Measurements from ENCODE around the gene HHIPL2.
"Not testable (repeated sequence)": the region's sequence is repeated elsewhere in the genome, so short reads cannot be mapped to it uniquely, and the experiment has no call there.

HHIPL2 gene

DNA sequence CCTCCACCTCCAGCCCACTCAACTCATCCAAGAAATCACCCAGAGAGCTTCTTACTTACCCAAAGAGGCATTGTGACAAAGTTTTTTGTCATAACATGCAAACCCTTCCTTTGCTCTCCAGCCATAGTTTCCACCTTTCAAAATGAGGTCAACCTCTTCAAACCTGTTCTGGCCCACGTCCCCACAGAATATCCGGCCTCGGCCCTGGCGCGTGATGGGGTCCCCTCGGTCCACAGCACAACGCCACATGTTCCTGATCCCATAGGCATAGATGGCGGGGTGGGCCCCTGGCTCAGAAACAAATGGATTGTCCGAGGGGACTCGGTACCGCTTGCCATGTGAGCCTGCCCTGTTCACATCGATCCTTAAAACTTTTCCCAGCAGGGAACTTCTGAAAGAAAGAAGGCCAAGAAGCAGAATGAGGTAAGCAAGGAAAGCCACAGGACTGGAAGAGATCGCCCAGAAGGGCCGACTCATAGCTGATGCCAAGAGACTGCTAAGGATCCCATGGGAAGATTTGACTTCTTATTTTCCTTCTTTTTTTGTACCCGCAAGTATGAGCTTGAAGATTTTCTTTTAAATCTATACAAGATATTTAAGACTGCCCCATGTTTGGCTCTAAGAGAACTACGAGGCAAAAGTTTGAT is 7.8 kb downstream of the HHIPL2 start:
- DNase-seq, result no peak

DNA sequence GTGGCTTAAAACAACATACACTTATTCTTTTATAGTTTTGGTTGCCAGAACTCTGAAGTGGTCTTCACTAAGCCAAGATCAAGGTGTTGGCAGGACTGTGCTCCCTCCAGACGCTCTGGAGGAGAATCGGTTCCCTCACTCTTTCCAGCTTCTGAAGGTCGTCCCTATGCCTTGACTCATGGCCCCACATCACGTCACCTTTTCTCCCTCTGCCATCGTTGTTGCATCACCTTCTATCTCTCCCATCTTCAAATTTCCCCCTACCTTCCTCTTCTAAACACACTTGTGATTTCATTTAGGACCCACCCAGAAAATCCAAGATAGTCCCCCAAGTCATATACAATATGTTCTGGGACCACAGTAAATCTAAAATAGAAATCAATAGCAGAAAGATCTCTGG is 12.4 kb downstream of the HHIPL2 start:
- DNase-seq, result no peak

DNA sequence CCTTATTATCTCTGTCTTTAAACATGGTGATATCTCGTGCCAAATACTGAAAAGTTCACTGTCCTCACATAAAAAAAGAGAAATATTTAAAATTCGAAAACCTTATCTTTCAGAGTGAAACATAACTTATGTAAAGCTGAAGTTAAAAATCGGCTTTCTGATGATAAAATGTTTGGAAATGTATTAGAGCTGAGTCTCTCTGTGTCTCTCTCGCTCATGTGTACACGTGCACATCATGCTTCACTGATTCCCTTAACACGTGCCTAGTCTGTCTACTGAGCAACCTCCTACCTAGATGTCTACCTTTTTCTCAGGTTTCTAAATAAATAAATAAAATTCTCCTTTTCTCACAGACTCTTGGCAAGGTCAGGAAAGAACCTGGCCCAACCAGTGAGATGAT is 17.1 kb downstream of the HHIPL2 start:
- DNase-seq, result no peak

- DNase-seq, result no peak
Observed at GRCh38 chr1:222529916-222530315, 18.0 kb downstream of the HHIPL2 start.

DNA sequence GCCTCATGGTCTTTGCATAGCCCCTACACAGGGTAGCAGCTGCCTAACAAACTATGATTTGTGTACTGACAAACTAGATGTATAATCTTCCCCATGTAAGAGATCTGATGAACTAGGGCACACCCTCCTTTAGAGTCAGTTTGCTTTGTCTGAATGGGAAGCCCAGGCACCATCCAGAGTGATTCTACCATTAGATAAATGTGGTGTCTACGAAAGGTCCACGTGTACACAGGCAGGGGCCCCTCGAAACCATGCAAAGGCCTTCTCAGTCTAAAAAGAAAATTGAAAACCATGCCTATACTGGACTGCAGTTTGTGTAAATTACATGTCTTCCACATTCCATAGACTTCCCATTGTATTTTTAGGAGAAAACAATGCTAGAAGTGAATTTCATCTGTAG is 18.7 kb downstream of the HHIPL2 start:
- DNase-seq, result no peak

GRCh38 chr1:222525951-222526350 is 22.0 kb downstream of the HHIPL2 start:
- no peak for DNase-seq

DNA sequence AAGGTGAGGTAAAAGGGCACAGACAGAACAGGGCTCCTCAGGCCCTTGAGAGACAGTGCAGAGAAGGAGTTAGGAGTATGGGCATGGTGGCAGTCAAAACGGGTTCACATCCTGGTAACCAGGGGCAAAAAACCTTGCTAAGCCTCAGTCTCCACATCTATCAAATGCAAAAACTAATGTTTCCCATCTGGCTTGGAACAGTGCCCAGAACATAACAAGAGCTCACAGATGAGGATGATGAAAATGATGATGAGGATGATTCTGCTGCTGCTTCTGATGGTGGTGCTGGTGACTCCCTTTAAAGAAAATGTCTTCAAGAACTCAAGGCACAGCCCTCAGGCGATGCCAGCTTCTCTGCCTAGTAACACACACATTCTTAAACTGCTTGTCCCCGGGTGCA is 24.1 kb downstream of the HHIPL2 start:
- DNase-seq, result no peak

DNA sequence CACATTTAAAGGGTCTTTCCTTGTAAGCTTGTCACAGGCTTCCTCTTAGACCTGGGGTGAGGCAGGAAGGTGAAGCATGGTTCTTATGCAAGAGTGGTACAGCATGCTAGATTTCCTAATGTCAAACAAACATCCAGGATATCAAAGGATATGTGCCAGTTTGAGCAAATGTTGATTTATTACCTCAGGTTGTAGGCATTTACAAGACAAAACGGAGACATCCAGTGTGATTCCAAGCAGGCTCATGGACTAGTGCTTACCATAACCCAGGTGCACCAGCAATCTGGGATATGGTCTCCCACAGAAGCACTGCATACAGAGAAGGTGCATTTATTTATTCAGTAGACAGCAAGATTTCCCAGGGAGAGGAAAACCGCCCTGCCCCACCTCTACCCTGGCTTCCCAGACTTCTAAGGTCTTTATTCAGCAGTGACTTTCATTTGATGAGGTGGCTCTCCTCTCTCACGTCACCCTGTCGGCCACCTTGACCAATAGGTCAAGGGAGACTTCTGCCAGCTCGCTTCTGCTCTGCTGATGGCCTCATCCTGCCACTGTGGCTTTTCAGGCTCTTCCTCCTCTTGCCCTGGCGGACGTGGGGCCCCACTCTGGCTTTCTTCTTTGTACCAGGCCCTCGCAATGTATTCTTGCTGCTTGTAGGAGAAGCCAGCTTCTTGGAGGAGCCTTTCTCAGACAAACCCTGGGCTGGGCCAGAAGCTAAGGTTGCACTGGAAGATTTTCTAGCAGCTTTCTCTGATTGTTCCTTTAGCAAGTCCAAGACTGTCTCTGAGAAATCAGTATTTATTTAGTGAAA is 25.6 kb downstream of the HHIPL2 start:
- no peak for DNase-seq

DNA sequence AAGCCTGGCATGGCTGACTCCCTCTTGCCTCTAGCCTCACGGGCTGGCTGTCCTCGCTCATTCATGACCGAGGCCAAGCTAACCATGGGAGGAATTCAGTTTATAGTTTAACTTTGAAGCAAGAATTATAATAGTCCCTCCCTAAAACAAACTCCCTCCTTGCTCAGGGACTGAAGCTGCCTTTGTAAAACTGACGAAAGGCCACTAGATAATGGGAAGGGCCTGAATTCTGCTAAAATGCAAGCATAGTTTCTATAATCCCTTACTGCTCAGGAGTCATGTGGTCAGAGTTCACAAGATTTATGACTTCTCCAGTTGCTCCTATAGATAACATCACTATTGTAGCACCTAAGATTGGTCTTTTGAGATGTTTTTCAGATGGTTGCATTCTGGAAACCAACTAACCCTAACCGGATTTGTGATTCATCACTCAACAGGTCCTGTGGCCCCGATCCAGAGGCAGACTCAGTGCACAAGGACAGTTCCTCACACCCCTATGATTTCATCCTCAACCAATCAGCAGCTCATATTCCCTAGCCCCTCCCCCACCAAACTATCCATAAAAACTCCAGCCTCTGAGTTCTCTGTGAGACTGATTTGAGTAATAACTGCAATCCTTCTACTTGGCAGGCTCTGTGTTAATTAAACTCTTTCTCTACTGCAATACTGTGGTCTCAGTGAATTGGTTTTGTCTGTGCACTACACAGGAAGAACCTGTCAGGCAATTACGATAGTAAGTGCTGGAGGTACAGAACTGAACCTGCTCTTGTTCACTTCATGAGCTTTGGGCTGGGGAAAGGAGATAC is 26.4 kb downstream of the HHIPL2 start:
- peak; percentile 26 to 36 (median 31) for DNase-seq

DNA sequence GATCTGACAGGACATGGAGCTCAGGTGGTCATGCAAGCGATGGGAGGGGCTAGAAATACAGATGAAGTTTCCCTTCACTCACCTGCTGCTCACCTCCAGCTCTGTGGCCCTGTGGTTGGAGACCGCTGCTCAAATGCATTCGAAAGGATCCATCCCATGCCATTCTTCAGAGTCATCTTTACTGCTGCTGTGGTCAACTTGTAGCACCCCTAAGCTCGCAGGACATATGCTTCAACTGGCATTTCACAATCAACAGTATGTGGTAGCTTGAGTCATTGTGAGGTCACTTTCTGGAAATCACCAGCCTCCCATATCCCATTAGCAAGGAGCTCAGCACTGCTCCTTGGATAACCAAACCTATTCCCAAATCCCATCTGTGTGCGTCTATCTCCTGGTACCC is 58.4 kb downstream of the HHIPL2 start:
- peak; percentile 10 to 33 (median 18) for DNase-seq

DNA sequence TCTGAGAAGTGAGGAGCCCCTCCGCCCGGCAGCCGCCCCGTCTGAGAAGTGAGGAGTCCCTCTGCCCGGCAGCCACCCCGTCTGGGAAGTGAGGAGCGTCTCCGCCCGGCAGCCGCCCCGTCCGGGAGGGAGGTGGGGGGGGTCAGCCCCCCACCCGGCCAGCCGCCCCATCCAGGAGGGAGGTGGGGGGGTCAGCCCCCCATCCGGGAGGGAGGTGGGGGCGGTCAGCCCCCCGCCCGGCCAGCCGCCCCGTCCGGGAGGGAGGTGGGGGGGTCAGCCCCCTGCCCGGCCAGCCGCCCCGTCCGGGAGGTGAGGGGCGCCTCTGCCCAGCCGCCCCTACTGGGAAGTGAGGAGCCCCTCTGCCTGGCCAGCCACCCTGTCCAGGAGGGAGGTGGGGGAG is 60.1 kb downstream of the HHIPL2 start:
- not testable (repeated sequence) for DNase-seq

DNA sequence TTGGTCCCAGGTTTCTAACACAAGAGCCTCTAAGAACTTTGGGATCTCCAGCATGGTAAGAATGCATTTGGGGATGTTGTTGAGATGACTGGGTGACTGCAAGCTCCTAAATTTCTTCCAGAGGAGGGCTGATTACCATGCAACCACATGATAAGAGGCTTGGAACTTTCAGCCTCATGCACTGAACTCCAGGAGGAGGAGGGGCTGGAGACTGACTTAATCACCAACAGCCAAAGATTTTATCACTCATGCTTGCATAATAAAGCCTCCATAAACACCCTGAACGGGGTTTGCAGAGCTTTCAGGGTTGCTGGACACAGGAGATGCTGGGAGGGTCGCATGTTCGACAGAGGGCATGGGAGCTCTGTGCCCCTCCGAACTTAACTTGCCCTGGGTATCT is 63.9 kb downstream of the HHIPL2 start:
- not testable (repeated sequence) for DNase-seq

- not testable (repeated sequence) for DNase-seq
Observed at GRCh38 chr1:222479567-222479966, 68.3 kb downstream of the HHIPL2 start.

DNA sequence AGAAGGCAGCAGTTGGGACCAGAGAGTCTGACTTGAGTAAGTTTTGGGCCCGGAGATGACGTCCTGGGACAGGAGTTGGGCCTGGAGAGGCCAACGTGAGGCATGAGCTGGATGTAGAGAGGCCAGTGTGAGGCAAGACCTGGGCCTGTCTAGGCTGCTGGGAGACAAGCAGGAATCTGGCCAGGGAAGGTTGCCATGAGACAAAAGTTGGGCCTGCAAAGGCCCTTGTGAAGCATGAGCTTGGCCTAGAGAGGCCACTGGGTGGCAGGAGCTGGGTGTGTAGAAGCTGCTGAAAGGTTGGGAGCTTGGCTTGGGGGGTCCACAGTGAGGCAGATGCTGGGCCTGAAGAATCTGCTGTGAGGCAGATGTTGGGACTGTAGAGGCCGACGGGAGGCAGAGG is 71.5 kb downstream of the HHIPL2 start:
- DNase-seq, result not testable (repeated sequence)

DNA sequence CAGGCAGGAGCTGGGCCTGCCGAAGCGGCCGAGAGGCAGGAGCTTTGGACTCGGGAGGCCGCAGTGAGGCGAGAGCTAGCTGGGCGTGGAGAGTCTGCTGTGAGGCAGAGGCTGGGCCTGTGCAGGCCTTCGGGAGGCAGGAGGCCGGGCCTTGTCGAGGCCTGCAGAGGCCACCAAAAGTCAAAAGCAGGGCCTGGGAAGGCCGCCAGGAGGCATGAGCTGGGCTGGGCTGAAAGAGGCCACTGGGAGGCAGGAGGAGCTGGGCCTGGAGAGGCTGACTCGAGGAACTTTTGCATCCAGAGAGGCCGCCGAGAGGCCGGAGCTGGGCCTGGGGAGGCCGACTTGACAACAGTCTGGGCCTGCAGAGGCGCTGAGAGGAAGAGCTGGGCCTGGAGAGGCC is 74.2 kb downstream of the HHIPL2 start:
- DNase-seq, result not testable (repeated sequence)

GRCh38 chr1:222472776-222473540 is 74.9 kb downstream of the HHIPL2 start:
- not testable (repeated sequence) for DNase-seq

All from suppressor macrophage treated with lipopolysaccharide for 1 hour (primary cell).